ENCODE results near the gene SUFU.

- TF ChIP-seq POLR2A (IDR thresholded peaks at IDR 0.05) (no peak), CTCF (IDR thresholded peaks at IDR 0.05) (no peak), POLR2AphosphoS5 (IDR thresholded peaks at IDR 0.05) (no peak)
Observed at GRCh38 chr10:102467318-102467717, 36.5 kb upstream of the SUFU start.

All from gastroesophageal sphincter (tissue), 3 donors.